ENCODE measurements around the gene ZNF75A.

ZNF75A gene

GRCh38 chr16:3289998-3290673, 15.2 kb upstream of the ZNF75A start:
- DNase-seq, result no peak

GRCh38 chr16:3292604-3293003, 12.7 kb upstream of the ZNF75A start:
- no peak for DNase-seq

GRCh38 chr16:3295209-3295608, 10.1 kb upstream of the ZNF75A start:
- no peak for DNase-seq

GRCh38 chr16:3295783-3296182, 9.5 kb upstream of the ZNF75A start:
- DNase-seq, result no peak

- no peak for DNase-seq
Observed at GRCh38 chr16:3304370-3304769, 927 bp upstream of the ZNF75A start.

- no peak for DNase-seq
Observed at GRCh38 chr16:3306078-3306477, 781 bp downstream of the ZNF75A start.

- DNase-seq, result no peak
Observed at GRCh38 chr16:3311496-3311895, 6.2 kb downstream of the ZNF75A start.

GRCh38 chr16:3317315-3317999, 12.2 kb downstream of the ZNF75A start:
- DNase-seq, result no peak

- DNase-seq, result no peak
Observed at GRCh38 chr16:3321816-3322215, 16.5 kb downstream of the ZNF75A start.

GRCh38 chr16:3327514-3327913, 22.2 kb downstream of the ZNF75A start:
- DNase-seq, result no peak

GRCh38 chr16:3328104-3328503, 22.8 kb downstream of the ZNF75A start:
- DNase-seq, result no peak

GRCh38 chr16:3328643-3329042, 23.3 kb downstream of the ZNF75A start:
- no peak for DNase-seq

- no peak for DNase-seq
Observed at GRCh38 chr16:3346041-3346440, 40.7 kb downstream of the ZNF75A start.

GRCh38 chr16:3347586-3347985, 42.3 kb downstream of the ZNF75A start:
- DNase-seq, result no peak

GRCh38 chr16:3348547-3349167, 43.4 kb downstream of the ZNF75A start:
- DNase-seq, result no peak

GRCh38 chr16:3349175-3349574, 43.9 kb downstream of the ZNF75A start:
- no peak for DNase-seq

- no peak for DNase-seq
Observed at GRCh38 chr16:3355589-3355988, 50.3 kb downstream of the ZNF75A start, which contains the start of gene OR2C1. Gene OR2C1 (plus strand): TSS chr16:3355889. CDS start chr16:3355941, 52 bp downstream.

GRCh38 chr16:3356118-3356517, 50.8 kb downstream of the ZNF75A start:
- DNase-seq, result no peak

GRCh38 chr16:3358871-3359270, 53.6 kb downstream of the ZNF75A start:
- DNase-seq, result no peak

- no peak for DNase-seq
Observed at GRCh38 chr16:3362931-3363330, 57.6 kb downstream of the ZNF75A start.

GRCh38 chr16:3363793-3364192, 58.5 kb downstream of the ZNF75A start:
- no peak for DNase-seq

- peak; percentile 80 to 88 for DNase-seq
Observed at GRCh38 chr16:3364774-3365427, 59.6 kb downstream of the ZNF75A start.
